HepG2 (cell line): ENCODE data around the gene SPACA6. TPM values are rescaled to one million over a fixed set of nuclear protein-coding genes. Genes with fewer than 3 reads are reported as not detected.
A peak's percentile ranks its signal among the peaks of the same experiment; 100 is the strongest.

Experiments
- DRAP1 ChIP-seq: IDR thresholded peaks from 2 replicates; pipeline ENCODE4 v1.6.1; 2016; ENCODE audit warnings: missing genetic modification reagents, missing compliant biosample characterization
- PRMT3 ChIP-seq: sonication (generic); formaldehyde crosslinking; IDR thresholded peaks from 2 replicates; pipeline ENCODE4 v1.8.1; 2022; ENCODE audit warnings: low read depth, mild to moderate bottlenecking, moderate library complexity, missing genetic modification reagents, borderline replicate concordance
- SAP130 ChIP-seq: IDR thresholded peaks from 2 replicates; pipeline ENCODE4 v1.6.1; 2016; ENCODE audit warnings: low read depth
- SKI ChIP-seq: fragments of 450-650 bp; IDR thresholded peaks from one replicate; pipeline ENCODE4 v1.6.1; 2018; ENCODE audit warnings: mild to moderate bottlenecking; ENCODE audit not compliant: partially characterized antibody
- SNRNP70 ChIP-seq: fragments of 200-400 bp; formaldehyde crosslinking; IDR thresholded peaks from 2 replicates; pipeline ENCODE4 v1.6.1; 2017; ENCODE audit warnings: mild to moderate bottlenecking, low read depth, low read length, moderate library complexity
- TAF15 ChIP-seq: fragments of 200-400 bp; formaldehyde crosslinking; IDR thresholded peaks from one replicate; pipeline ENCODE4 v1.6.1; 2018; ENCODE audit warnings: mild to moderate bottlenecking, low read depth, low read length; ENCODE audit not compliant: poor library complexity, severe bottlenecking
- TP53 ChIP-seq: sonication (generic); formaldehyde crosslinking; conservative IDR thresholded peaks from 2 replicates; pipeline ENCODE4 v1.4.0; 2020; ENCODE audit warnings: missing genetic modification reagents
- ZFP90 ChIP-seq: sonication (generic); formaldehyde crosslinking; IDR thresholded peaks from 2 replicates; pipeline ENCODE4 v1.8.0; 2022; ENCODE audit warnings: missing genetic modification reagents, mild to moderate bottlenecking, inconsistent platforms, borderline replicate concordance
- ZNF318 ChIP-seq: sonication (generic); formaldehyde crosslinking; IDR thresholded peaks from 2 replicates; pipeline ENCODE4 v1.4.0; 2020; ENCODE audit warnings: mild to moderate bottlenecking, missing genetic modification reagents
- ZNF503 ChIP-seq: sonication (generic); formaldehyde crosslinking; IDR thresholded peaks from 2 replicates; pipeline ENCODE4 v1.4.0; 2020; ENCODE audit warnings: missing genetic modification reagents
- ZNF563 ChIP-seq: sonication (generic); formaldehyde crosslinking; IDR thresholded peaks from 2 replicates; pipeline ENCODE4 v1.8.0; 2022; ENCODE audit warnings: mild to moderate bottlenecking, moderate library complexity, missing genetic modification reagents
- ZNF740 ChIP-seq: sonication (generic); formaldehyde crosslinking; IDR thresholded peaks from 2 replicates; pipeline ENCODE4 v1.4.0; 2020; ENCODE audit warnings: missing genetic modification reagents
- ZNF746 ChIP-seq: sonication (generic); formaldehyde crosslinking; IDR thresholded peaks from 2 replicates; pipeline ENCODE4 v1.8.0; 2022; ENCODE audit warnings: mild to moderate bottlenecking, missing genetic modification reagents
- ZSCAN12 ChIP-seq: sonication (generic); formaldehyde crosslinking; IDR thresholded peaks from 2 replicates; pipeline ENCODE4 v1.9.0; 2021; ENCODE audit warnings: mild to moderate bottlenecking, missing genetic modification reagents
- ZSCAN31 ChIP-seq: sonication (generic); formaldehyde crosslinking; IDR thresholded peaks from 2 replicates; pipeline ENCODE4 v1.5.0; 2020; ENCODE audit warnings: low read depth, mild to moderate bottlenecking, missing genetic modification reagents
- polyA plus RNA-seq, 8 experiments: library from polyadenylated mRNA; depleted of rRNA in 3 of 8; stranded (reverse) in 7 of 8; unstranded in 1 of 8; fragments of >200 nt; fragmentation: Illumina TruSeq in 4 of 8; extraction: Trizol in 4 of 8; gene quantifications; 2 replicates each; pipeline versions ENCODE4 v1.2.1 to v1.2.3, GENCODE V29; 2011 to 2016; ENCODE audit warnings: low read depth in 4 of 8, missing spikeins in 1 of 8, mixed read lengths in 1 of 8; ENCODE audit not compliant: insufficient read depth in 1 of 8
- total RNA-seq, 5 experiments: library from RNA; depleted of rRNA; stranded (reverse); fragments of >200 nt; fragmentation: Illumina TruSeq; extraction: Trizol; gene quantifications; 2 replicates each; pipeline ENCODE4 v1.2.3, GENCODE V29; 2016; ENCODE audit warnings: low read depth in 1 of 5

The SPACA6 gene
- total and polyA plus RNA-seq, 2 of the 13 experiments (the other 11 are each of a cell fraction or from before 2014, with no cell fraction given), result 1.4 to 2.2 TPM

- TF ChIP-seq ZNF503 (no peak), ZSCAN12 (CRISPR knock-in tag) (no peak), ZNF563 (CRISPR knock-in tag) (no peak), PRMT3 (no peak), SAP130 (CRISPR knock-in tag) (peak; percentile 16), TAF15 (no peak), ZNF740 (CRISPR knock-in tag) (no peak), ZNF318 (CRISPR knock-in tag) (no peak), ZNF746 (peak; percentile 61; the same call in 1 of the 2 replicates), DRAP1 (CRISPR knock-in tag) (0 out of 2 replicates have a peak, but pooled peaks have one; percentile 29), ZFP90 (CRISPR knock-in tag) (no peak), SKI (no peak), TP53 (no peak), SNRNP70 (no peak), ZSCAN31 (CRISPR knock-in tag) (no peak)
Measured at GRCh38 chr19:51688671-51689571, 4.2 kb upstream of the SPACA6 start (continued).
